ENCODE data around the gene TMEM131L. TPM values are rescaled to one million over a fixed set of nuclear protein-coding genes. Genes with fewer than 3 reads are reported as not detected.
A peak's percentile ranks its signal among the peaks of the same experiment; 100 is the strongest.

The TMEM131L gene
- polyA plus RNA-seq, 1 donor (not counting 4 experiments of a cell fraction or from before 2014, with no cell fraction given) = 10.3 TPM

GRCh38 chr4:153683763-153684181, 217.6 kb downstream of the TMEM131L start:
- H3K4me2 ChIP-seq (ENCODE audit: control insufficient read depth, extremely low read depth, insufficient read depth, low read depth, low read length) = peak overlapping the region; percentile 79
- TF ChIP-seq, protein P1, sequence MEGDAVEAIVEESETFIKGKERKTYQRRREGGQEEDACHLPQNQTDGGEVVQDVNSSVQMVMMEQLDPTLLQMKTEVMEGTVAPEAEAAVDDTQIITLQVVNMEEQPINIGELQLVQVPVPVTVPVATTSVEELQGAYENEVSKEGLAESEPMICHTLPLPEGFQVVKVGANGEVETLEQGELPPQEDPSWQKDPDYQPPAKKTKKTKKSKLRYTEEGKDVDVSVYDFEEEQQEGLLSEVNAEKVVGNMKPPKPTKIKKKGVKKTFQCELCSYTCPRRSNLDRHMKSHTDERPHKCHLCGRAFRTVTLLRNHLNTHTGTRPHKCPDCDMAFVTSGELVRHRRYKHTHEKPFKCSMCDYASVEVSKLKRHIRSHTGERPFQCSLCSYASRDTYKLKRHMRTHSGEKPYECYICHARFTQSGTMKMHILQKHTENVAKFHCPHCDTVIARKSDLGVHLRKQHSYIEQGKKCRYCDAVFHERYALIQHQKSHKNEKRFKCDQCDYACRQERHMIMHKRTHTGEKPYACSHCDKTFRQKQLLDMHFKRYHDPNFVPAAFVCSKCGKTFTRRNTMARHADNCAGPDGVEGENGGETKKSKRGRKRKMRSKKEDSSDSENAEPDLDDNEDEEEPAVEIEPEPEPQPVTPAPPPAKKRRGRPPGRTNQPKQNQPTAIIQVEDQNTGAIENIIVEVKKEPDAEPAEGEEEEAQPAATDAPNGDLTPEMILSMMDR (optimal IDR thresholded peaks at IDR 0.05 in 1 of 3, IDR thresholded peaks at IDR 0.05 in 1 of 3, conservative IDR thresholded peaks at IDR 0.05 in 1 of 3; ENCODE audit: extremely low read depth in 1 of 3, insufficient read depth in 2 of 3, low read length in 3 of 3) = no peak
- peak; percentile 39 for TF ChIP-seq EZH2 (IDR thresholded peaks at IDR 0.05; ENCODE audit: low read length)
- peaks cover 2% of the 10 kb centered on the region for H3K4me1 ChIP-seq (ENCODE audit: control insufficient read depth, extremely low read depth, insufficient read depth, low read length)
- no peaks in the 10 kb centered on the region for H3K9me1 ChIP-seq (ENCODE audit: control insufficient read depth, extremely low read depth, insufficient read depth, low read length)
- no peaks in the 10 kb centered on the region for H4K20me1 ChIP-seq (ENCODE audit: control insufficient read depth, extremely low read depth, insufficient read depth, low read length)
- peaks cover 2% of the 10 kb centered on the region for H3K9me3 ChIP-seq (ENCODE audit: control insufficient read depth, low read depth, low read length)
- DNase-seq (ENCODE audit: low read depth, low spot score) (no peak), FAIRE-seq (no peak)
- dilution Hi-C loops (cut with MboI; ENCODE audit: extremely low pct_ligation_motif_present, low sequenced_read_pairs) = no loop called here
- no peaks in the 10 kb centered on the region for H3K79me2 ChIP-seq (ENCODE audit: control insufficient read depth, insufficient read depth, low read length)
- H3K27ac ChIP-seq (ENCODE audit: control insufficient read depth, insufficient read depth, low read length) = no peak overlapping the region
- H3K4me3 ChIP-seq (ENCODE audit: control insufficient read depth in 2 of 3, extremely low read depth in 1 of 3, insufficient read depth in 2 of 3, low read depth in 1 of 3, low read length in 3 of 3) = peak overlapping the region; percentile 40 to 64 (median 59)
- H3K9ac ChIP-seq (ENCODE audit: control insufficient read depth, extremely low read depth, insufficient read depth, low read length) = peak overlapping the region; percentile 62
- H2AFZ ChIP-seq (ENCODE audit: control insufficient read depth, low read length) = peak overlapping the region; percentile 52
- H3K36me3 ChIP-seq (ENCODE audit: control insufficient read depth in 2 of 2, extremely low read depth in 1 of 2, insufficient read depth in 2 of 2, low read length in 2 of 2) = no peaks in the 10 kb centered on the region
- H3K27me3 ChIP-seq (ENCODE audit: control insufficient read depth, extremely low read depth, insufficient read depth, low read length) = peaks cover 16% of the 10 kb centered on the region

GRCh38 chr4:153684182-153684970, 218.2 kb downstream of the TMEM131L start, which contains the start of gene TLR2:
TSS of gene TLR2 (plus strand) at chr4:153684280. CDS start at chr4:153702908, 18,628 bp downstream.
- H2AFZ ChIP-seq (ENCODE audit: control insufficient read depth, low read length) = peak within 1 kb of the TSS; percentile 52

More at GRCh38 chr4:153684182-153684970, 218.2 kb downstream of the TMEM131L start, which contains the start of gene TLR2:
- TF ChIP-seq EZH2 (IDR thresholded peaks at IDR 0.05; ENCODE audit: low read length) = no peak
- TF ChIP-seq, protein P1 (optimal IDR thresholded peaks at IDR 0.05 in 1 of 3, IDR thresholded peaks at IDR 0.05 in 1 of 3, conservative IDR thresholded peaks at IDR 0.05 in 1 of 3; ENCODE audit: extremely low read depth in 1 of 3, insufficient read depth in 2 of 3, low read length in 3 of 3) = no peak
- Histone ChIP-seq H3K4me2 (ENCODE audit: control insufficient read depth, extremely low read depth, insufficient read depth, low read depth, low read length) (peak within 1 kb of the TSS; percentile 79), H3K9me3 (ENCODE audit: control insufficient read depth, low read depth, low read length) (peaks cover 2% of the 10 kb centered on the region), H3K4me1 (ENCODE audit: control insufficient read depth, extremely low read depth, insufficient read depth, low read length) (peaks cover 2% of the 10 kb centered on the region), H3K27ac (ENCODE audit: control insufficient read depth, insufficient read depth, low read length) (no peak within 1 kb of the TSS), H3K27me3 (ENCODE audit: control insufficient read depth, extremely low read depth, insufficient read depth, low read length) (peaks cover 16% of the 10 kb centered on the region), H3K36me3 (ENCODE audit: control insufficient read depth in 2 of 2, extremely low read depth in 1 of 2, insufficient read depth in 2 of 2, low read length in 2 of 2) (no peaks in the 10 kb centered on the region), H3K79me2 (ENCODE audit: control insufficient read depth, insufficient read depth, low read length) (no peaks in the 10 kb centered on the region), H3K9me1 (ENCODE audit: control insufficient read depth, extremely low read depth, insufficient read depth, low read length) (no peaks in the 10 kb centered on the region), H3K4me3 (ENCODE audit: control insufficient read depth in 2 of 3, extremely low read depth in 1 of 3, insufficient read depth in 2 of 3, low read depth in 1 of 3, low read length in 3 of 3) (peak within 1 kb of the TSS; percentile 40 to 64 (median 59)), H3K9ac (ENCODE audit: control insufficient read depth, extremely low read depth, insufficient read depth, low read length) (peak within 1 kb of the TSS; percentile 62), H4K20me1 (ENCODE audit: control insufficient read depth, extremely low read depth, insufficient read depth, low read length) (no peaks in the 10 kb centered on the region)
- DNase-seq (ENCODE audit: low read depth, low spot score) (no peak), FAIRE-seq (no peak)
- dilution Hi-C loops (cut with MboI; ENCODE audit: extremely low pct_ligation_motif_present, low sequenced_read_pairs) = no loop called here

Data from keratinocyte (primary cell).